Dendritic cell treated with granulocyte-macrophage colony-stimulating factor and Interleukin-4, amounts not matched to agents 40 ng/mL and 50 ng/mL, for 4 days (primary cell): ENCODE measurements around the gene CYTH2.

ENCODE experiments used
- H3K27ac Mint-ChIP-seq: one replicate; pipeline ENCODE4 v1.8.0; 2022; ENCODE audit warnings: mild to moderate bottlenecking, mixed read lengths
- H3K27me3 Mint-ChIP-seq: one replicate; pipeline ENCODE4 v1.8.0; 2022; ENCODE audit warnings: mild to moderate bottlenecking, mixed read lengths
- H3K36me3 Mint-ChIP-seq: one replicate; pipeline ENCODE4 v1.8.0; 2022; ENCODE audit warnings: low read depth, mixed read lengths
- H3K4me1 Mint-ChIP-seq: one replicate; pipeline ENCODE4 v1.8.0; 2022; ENCODE audit warnings: low read depth, mixed read lengths
- H3K4me3 Mint-ChIP-seq: one replicate; pipeline ENCODE4 v1.8.0; 2022; ENCODE audit warnings: mild to moderate bottlenecking, moderate library complexity, mixed read lengths
- H3K9me3 Mint-ChIP-seq: one replicate; pipeline ENCODE4 v1.8.0; 2022; ENCODE audit warnings: mixed read lengths
- intact Hi-C: fragments of 100-400 bp; cut with micrococcal nuclease; formaldehyde crosslinking; loops from one replicate; pipeline ENCODE4 v1.15.0; 2022

CYTH2 gene, protein sequence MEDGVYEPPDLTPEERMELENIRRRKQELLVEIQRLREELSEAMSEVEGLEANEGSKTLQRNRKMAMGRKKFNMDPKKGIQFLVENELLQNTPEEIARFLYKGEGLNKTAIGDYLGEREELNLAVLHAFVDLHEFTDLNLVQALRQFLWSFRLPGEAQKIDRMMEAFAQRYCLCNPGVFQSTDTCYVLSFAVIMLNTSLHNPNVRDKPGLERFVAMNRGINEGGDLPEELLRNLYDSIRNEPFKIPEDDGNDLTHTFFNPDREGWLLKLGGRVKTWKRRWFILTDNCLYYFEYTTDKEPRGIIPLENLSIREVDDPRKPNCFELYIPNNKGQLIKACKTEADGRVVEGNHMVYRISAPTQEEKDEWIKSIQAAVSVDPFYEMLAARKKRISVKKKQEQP

DNA sequence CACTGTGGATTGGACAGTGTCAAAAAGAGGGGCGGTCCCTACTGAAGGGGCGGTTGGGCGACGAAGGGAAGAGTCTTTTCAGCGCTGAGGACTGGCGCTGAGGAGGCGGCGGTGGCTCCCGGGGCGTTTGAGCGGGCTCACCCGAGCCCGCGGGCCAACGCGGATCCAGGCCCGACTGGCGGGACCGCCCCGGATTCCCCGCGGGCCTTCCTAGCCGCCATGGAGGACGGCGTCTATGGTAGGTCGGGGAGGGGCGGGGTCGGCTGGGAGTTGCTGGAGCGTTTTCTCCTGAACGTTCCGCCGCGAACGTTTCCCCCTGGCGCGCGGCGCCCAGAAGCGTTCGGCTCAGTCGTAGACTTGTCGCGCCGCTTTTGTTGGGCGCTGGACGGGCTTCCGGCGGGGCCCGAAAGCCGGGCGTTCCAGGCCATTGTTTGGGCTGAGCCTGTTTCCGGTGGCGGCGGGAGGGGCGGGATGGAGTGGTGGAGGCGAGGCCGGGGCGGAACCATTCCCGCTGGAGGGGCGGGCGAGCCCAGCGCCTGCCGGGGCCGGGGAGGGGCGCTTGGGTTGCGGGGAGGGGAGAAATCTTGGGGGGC, at the start of gene CYTH2:
Gene CYTH2, plus strand, starts transcription at position 81 of the 593 bp plus-strand sequence. Its CDS starts 139 bp downstream, at position 220.
- Mint-ChIP-seq H3K36me3 (peaks cover 46% of the 10 kb centered on the region), H3K9me3 (no peaks in the 10 kb centered on the region), H3K4me3 (peak within 1 kb of the TSS; percentile 80), H3K27me3 (peaks cover 1% of the 10 kb centered on the region), H3K27ac (peak within 1 kb of the TSS; percentile 87), H3K4me1 (peaks cover 50% of the 10 kb centered on the region)
- intact Hi-C loops: loop anchor here (1.0 kb wide), 2 partner anchors 23 to 24 kb away; partner anchors contain the start of gene GRWD1

DNA sequence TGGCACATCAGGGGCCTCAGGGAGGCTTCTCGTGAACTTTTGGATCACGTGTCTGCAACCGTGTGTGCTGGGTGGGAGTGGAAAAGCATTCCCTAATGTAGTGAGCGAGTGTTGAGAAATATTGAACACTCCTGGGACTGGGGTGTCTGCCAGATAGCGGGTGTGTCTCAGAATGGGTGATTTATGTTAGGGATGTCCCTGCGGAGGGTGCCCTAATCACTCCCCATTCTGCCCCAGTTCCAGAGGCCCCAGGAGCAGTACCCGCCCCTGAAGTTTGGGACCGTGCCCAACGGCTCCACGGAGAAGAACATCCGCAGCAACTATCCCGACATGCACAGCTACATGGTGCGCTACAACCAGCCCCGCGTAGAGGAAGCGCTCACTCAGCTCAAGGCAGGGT, 47.6 kb upstream of the CYTH2 start:
- no peaks in the 10 kb centered on the region for H3K36me3 Mint-ChIP-seq
- peaks cover 33% of the 10 kb centered on the region for H3K4me1 Mint-ChIP-seq
- no peaks in the 10 kb centered on the region for H3K9me3 Mint-ChIP-seq
- peak overlapping the region; percentile 37 for H3K27ac Mint-ChIP-seq
- intact Hi-C loops: no loop called here
- H3K4me3 Mint-ChIP-seq: no peak overlapping the region
- peaks cover 3% of the 10 kb centered on the region for H3K27me3 Mint-ChIP-seq

DNA sequence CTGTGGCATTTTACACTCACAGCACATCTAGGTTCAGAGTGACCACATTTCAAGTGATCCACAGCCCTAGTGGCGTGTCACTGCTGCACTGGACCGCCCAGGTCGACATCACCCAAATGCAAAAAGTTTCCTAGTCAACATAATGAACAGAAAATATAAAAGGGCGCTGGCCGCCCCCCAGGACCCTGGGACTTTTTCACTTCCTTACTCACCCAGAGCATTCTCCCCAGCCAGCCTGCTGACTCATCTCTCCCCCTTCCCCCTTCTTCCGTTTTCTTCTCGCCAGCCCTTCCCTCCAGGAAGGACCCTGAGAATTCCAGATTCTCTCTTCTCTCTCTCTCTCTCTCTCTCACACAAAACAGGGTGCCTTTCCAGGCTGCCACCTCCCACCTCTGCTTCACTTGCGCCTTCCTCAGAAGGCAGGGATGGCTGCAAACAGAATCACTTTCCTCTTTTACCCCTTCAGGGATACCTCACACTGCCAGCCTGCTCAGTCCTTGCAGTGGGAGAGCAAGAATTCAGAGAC, 44.4 kb upstream of the CYTH2 start:
- Mint-ChIP-seq H3K9me3 (no peaks in the 10 kb centered on the region), H3K27me3 (no peaks in the 10 kb centered on the region), H3K36me3 (no peaks in the 10 kb centered on the region), H3K4me3 (peak overlapping the region; percentile 35), H3K27ac (peak overlapping the region; percentile 69), H3K4me1 (peaks cover 14% of the 10 kb centered on the region)
- intact Hi-C loops: no loop called here

DNA sequence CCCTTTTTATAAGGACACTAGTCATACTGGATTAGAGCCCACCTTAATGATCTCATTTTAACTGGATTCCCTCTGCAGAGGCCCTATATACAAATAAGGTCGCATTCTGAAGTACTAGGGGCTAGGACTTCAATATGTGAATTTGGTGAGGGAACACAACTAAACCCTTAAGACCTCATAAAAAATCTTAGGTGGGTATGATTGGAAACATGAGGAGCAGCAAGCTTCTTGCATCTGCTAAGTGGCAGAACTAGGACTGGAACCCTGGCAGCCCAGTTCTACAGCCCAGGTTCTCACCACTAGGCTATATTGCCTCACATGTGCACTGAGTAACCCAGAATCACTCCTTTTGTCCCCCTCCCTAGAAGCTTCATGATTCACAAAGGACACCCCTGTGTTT, 40.5 kb upstream of the CYTH2 start:
- Mint-ChIP-seq H3K36me3 (no peaks in the 10 kb centered on the region), H3K27me3 (no peaks in the 10 kb centered on the region), H3K4me3 (no peak overlapping the region), H3K4me1 (peaks cover 12% of the 10 kb centered on the region), H3K27ac (peak overlapping the region; percentile 67), H3K9me3 (no peaks in the 10 kb centered on the region)
- intact Hi-C loops: no loop called here

DNA sequence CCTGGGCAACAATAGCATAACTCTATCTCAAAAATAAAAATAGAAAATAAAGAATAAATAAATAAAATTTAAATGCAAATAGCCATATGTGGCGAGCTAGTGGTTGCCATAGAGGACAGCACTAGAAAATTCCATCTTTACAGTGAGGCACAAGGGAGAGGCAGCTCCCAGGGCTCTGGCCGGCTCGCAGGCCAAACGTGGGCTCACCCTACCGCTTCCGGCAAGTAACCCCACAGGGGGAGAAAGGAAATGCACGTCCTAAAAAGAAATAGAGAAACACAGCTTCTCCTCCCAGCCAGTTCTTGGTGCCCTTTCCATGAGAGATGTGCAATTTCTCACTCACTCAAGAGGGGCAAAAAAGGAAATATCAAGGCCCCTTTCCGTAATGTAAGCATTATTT, 35.8 kb upstream of the CYTH2 start:
- Mint-ChIP-seq H3K4me3 (no peak overlapping the region), H3K9me3 (no peaks in the 10 kb centered on the region), H3K27me3 (peaks cover 18% of the 10 kb centered on the region), H3K36me3 (no peaks in the 10 kb centered on the region), H3K27ac (no peak overlapping the region), H3K4me1 (peaks cover 6% of the 10 kb centered on the region)
- intact Hi-C loops: no loop called here

DNA sequence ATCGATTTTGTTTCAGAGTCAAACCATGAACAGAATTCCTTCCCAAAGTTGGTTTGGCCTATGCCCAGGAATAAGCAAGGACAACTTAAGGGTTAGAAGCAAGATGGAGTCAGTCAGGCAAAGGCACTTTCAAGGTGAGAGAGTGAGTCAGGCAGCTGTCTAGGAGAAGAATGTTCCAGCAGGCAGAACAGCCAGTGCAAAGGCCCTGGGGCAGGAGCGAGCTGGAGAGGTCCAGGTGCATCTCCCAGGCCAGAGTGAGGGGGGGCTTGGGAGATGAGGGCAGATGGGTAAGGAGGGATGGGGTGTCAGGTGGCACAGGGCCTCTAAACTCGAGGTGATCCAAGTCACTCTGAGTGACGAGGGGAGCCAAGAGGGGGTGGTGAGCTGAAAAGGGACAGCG, 32.6 kb upstream of the CYTH2 start:
- H3K27me3 Mint-ChIP-seq: peaks cover 31% of the 10 kb centered on the region
- peaks cover 6% of the 10 kb centered on the region for H3K4me1 Mint-ChIP-seq
- H3K36me3 Mint-ChIP-seq: peaks cover 2% of the 10 kb centered on the region

GRCh38 chr19:48441360-48442050, 27.7 kb upstream of the CYTH2 start:
- H3K27me3 Mint-ChIP-seq: peaks cover 44% of the 10 kb centered on the region
- no peak overlapping the region for H3K27ac Mint-ChIP-seq
- H3K9me3 Mint-ChIP-seq: no peaks in the 10 kb centered on the region
- peaks cover 26% of the 10 kb centered on the region for H3K36me3 Mint-ChIP-seq
- H3K4me3 Mint-ChIP-seq: no peak overlapping the region
- H3K4me1 Mint-ChIP-seq: peaks cover 27% of the 10 kb centered on the region
- intact Hi-C loops: no loop called here

More for the DNA sequence above, 32.6 kb upstream of the CYTH2 start:
- no peaks in the 10 kb centered on the region for H3K9me3 Mint-ChIP-seq
- no peak overlapping the region for H3K4me3 Mint-ChIP-seq
- no peak overlapping the region for H3K27ac Mint-ChIP-seq
- intact Hi-C loops: no loop called here

GRCh38 chr19:48442116-48443035, 26.8 kb upstream of the CYTH2 start:
- Mint-ChIP-seq H3K27me3 (peaks cover 39% of the 10 kb centered on the region), H3K9me3 (no peaks in the 10 kb centered on the region), H3K4me3 (peak overlapping the region; percentile 10), H3K27ac (no peak overlapping the region), H3K4me1 (peaks cover 29% of the 10 kb centered on the region), H3K36me3 (peaks cover 34% of the 10 kb centered on the region)
- intact Hi-C loops: no loop called here

DNA sequence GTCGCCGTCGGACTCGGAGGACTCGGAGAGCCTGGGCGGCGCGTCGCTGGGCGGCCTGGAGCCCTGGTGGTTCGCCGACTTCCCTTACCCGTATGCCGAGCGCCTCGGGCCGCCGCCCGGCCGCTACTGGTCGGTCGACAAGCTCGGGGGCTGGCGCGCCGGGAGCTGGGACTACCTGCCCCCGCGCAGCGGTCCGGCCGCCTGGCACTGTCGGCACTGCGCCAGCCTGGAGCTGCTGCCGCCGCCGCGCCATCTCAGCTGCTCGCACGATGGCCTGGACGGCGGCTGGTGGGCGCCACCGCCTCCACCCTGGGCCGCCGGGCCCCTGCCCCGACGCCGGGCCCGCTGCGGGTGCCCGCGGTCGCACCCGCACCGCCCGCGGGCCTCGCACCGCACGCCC, 25.9 kb upstream of the CYTH2 start:
- Mint-ChIP-seq H3K4me3 (no peak overlapping the region), H3K27ac (no peak overlapping the region), H3K27me3 (peaks cover 35% of the 10 kb centered on the region), H3K9me3 (no peaks in the 10 kb centered on the region), H3K4me1 (peaks cover 35% of the 10 kb centered on the region), H3K36me3 (peaks cover 43% of the 10 kb centered on the region)
- intact Hi-C loops: no loop called here

GRCh38 chr19:48443731-48444128, 25.4 kb upstream of the CYTH2 start:
- Mint-ChIP-seq H3K4me3 (no peak overlapping the region), H3K27me3 (peaks cover 35% of the 10 kb centered on the region), H3K9me3 (no peaks in the 10 kb centered on the region), H3K36me3 (peaks cover 48% of the 10 kb centered on the region), H3K27ac (peak overlapping the region; percentile 56), H3K4me1 (peaks cover 38% of the 10 kb centered on the region)
- intact Hi-C loops: loop anchor here (2.0 kb wide), 1 partner anchor 53 kb away; the partner anchor contains the start of gene KDELR1

GRCh38 chr19:48444129-48444935, 24.8 kb upstream of the CYTH2 start:
- Mint-ChIP-seq H3K36me3 (peaks cover 54% of the 10 kb centered on the region), H3K4me1 (peaks cover 38% of the 10 kb centered on the region), H3K27ac (peak overlapping the region; percentile 56), H3K27me3 (peaks cover 35% of the 10 kb centered on the region), H3K9me3 (no peaks in the 10 kb centered on the region), H3K4me3 (peak overlapping the region; percentile 96)
- intact Hi-C loops: loop anchor here (2.0 kb wide), 1 partner anchor 54 kb away; the partner anchor contains the start of gene KDELR1

DNA sequence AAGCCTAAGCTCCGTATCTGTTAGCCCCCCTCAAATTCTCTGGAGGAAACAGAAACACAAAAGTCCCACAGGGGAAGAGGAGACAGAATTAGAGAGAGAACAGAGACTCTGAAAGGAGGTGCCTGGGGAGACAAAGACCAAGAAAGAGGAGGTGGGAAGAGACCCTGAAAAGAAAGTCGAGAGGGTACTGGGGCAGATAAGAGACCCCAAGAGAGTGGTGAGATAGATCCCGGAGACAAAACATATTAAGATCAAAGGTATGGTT, 24.3 kb upstream of the CYTH2 start:
- Mint-ChIP-seq H3K9me3 (no peaks in the 10 kb centered on the region), H3K27me3 (peaks cover 35% of the 10 kb centered on the region), H3K27ac (peak overlapping the region; percentile 56), H3K4me1 (peaks cover 38% of the 10 kb centered on the region), H3K36me3 (peaks cover 59% of the 10 kb centered on the region), H3K4me3 (peak overlapping the region; percentile 96)
- intact Hi-C loops: loop anchor here (1.0 to 2.0 kb wide), 2 partner anchors 24 to 54 kb away; partner anchors contain the start of genes CYTH2 and KDELR1
